ENCODE results near the gene ITLN2. TPM values are rescaled to one million over a fixed set of nuclear protein-coding genes. Genes with fewer than 3 reads are reported as not detected.

Gene ITLN2
- total and polyA plus RNA-seq, 2 donors (not counting 3 experiments of a cell fraction or from before 2014, with no cell fraction given): 0.46 TPM; not detected in 1

DNA sequence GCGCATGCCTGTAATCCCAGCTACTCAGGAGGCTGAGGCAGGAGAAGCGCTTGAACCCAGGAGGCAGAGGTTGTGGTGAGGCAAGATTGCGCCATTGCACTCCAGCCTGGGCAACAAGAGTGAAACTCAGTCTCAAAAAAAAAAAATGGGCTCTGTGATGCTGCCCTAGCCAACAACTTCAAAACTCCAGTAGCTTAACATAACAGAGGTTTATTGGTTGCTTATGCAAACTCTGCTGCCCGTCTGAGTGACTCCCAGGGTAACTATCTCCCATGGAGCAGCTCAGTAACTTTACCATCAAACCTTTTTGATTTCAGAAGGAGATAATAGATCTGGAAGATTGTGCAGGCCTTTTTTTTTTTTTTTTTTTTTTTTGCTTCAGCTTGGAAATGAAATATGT, 18.9 kb upstream of the ITLN2 start:
- H3K79me2 ChIP-seq (ENCODE audit: control insufficient read depth, insufficient read depth, low read length): no peaks in the 10 kb centered on the region
- H3K4me2 ChIP-seq (ENCODE audit: insufficient read depth, low read length): no peak overlapping the region
- no peaks in the 10 kb centered on the region for H3K36me3 ChIP-seq (ENCODE audit: control insufficient read depth in 2 of 2, extremely low read depth in 1 of 2, insufficient read depth in 2 of 2, low read length in 2 of 2)
- no peak overlapping the region for H2AFZ ChIP-seq (ENCODE audit: low read depth, low read length)
- FAIRE-seq (no peak), DNase-seq (ENCODE audit: low read depth, low spot score) (no peak)
- no peaks in the 10 kb centered on the region for H3K9me3 ChIP-seq (replicated peaks; ENCODE audit: control insufficient read depth, insufficient read depth, low read length)
- no peak overlapping the region for H3K9ac ChIP-seq (replicated peaks; ENCODE audit: extremely low read depth, insufficient read depth, low read length)
- TF ChIP-seq EZH2 (IDR thresholded peaks at IDR 0.05; ENCODE audit: borderline replicate concordance, low read depth, low read length, severe bottlenecking) (no peak), POLR2AphosphoS5 (IDR thresholded peaks at IDR 0.05; ENCODE audit: insufficient read depth, low read depth, low read length) (no peak), POLR2A (IDR thresholded peaks at IDR 0.05; ENCODE audit: low read depth, low read length) (no peak), FOS (IDR thresholded peaks at IDR 0.05; ENCODE audit: borderline replicate concordance, insufficient read depth, low read length) (no peak), MYC (IDR thresholded peaks at IDR 0.05; ENCODE audit: low read depth, low read length) (no peak), JUN (IDR thresholded peaks at IDR 0.05; ENCODE audit: borderline replicate concordance, insufficient read depth, insufficient read length, low read depth) (no peak), GATA2 (IDR thresholded peaks at IDR 0.05; ENCODE audit: insufficient read depth, insufficient read length, low read depth, low read length) (no peak)
- TF ChIP-seq, protein P1, sequence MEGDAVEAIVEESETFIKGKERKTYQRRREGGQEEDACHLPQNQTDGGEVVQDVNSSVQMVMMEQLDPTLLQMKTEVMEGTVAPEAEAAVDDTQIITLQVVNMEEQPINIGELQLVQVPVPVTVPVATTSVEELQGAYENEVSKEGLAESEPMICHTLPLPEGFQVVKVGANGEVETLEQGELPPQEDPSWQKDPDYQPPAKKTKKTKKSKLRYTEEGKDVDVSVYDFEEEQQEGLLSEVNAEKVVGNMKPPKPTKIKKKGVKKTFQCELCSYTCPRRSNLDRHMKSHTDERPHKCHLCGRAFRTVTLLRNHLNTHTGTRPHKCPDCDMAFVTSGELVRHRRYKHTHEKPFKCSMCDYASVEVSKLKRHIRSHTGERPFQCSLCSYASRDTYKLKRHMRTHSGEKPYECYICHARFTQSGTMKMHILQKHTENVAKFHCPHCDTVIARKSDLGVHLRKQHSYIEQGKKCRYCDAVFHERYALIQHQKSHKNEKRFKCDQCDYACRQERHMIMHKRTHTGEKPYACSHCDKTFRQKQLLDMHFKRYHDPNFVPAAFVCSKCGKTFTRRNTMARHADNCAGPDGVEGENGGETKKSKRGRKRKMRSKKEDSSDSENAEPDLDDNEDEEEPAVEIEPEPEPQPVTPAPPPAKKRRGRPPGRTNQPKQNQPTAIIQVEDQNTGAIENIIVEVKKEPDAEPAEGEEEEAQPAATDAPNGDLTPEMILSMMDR (IDR thresholded peaks at IDR 0.05; ENCODE audit: extremely low read depth in 1 of 2, insufficient read depth in 1 of 2, low read depth in 1 of 2, low read length in 2 of 2): no peak
- TF ChIP-seq, protein P2, sequence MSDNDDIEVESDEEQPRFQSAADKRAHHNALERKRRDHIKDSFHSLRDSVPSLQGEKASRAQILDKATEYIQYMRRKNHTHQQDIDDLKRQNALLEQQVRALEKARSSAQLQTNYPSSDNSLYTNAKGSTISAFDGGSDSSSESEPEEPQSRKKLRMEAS (IDR thresholded peaks at IDR 0.05; ENCODE audit: insufficient read depth, insufficient read length): no peak
- no peaks in the 10 kb centered on the region for H3K9me1 ChIP-seq (replicated peaks; ENCODE audit: control insufficient read depth, extremely low read depth, insufficient read depth, low read length)
- ChIA-PET POLR2A (no interaction called here), CTCF (interaction anchor here (0.6 to 1.4 kb wide), 5 partner anchors 17 to 865 kb away, joined by 3 to 7 read pairs (median 4); no protein-coding TSS in a partner anchor)
- intact Hi-C loops (cut with micrococcal nuclease): no loop called here
- BruUV-seq (replicated peaks): no TSS peak
- no peak overlapping the region for H3K4me3 ChIP-seq (replicated peaks in 1 of 3; ENCODE audit: insufficient read depth in 1 of 3, low read depth in 1 of 3, low read length in 3 of 3)
- H4K20me1 ChIP-seq (replicated peaks; ENCODE audit: control insufficient read depth, extremely low read depth, insufficient read depth, low read length): no peaks in the 10 kb centered on the region
- no peaks in the 10 kb centered on the region for H3K4me1 ChIP-seq (ENCODE audit: control insufficient read depth, extremely low read depth, insufficient read depth, low read length)
- dilution Hi-C loops (cut with MboI; ENCODE audit: extremely low pct_ligation_motif_present, low sequenced_read_pairs): no loop called here
- H3K27me3 ChIP-seq (ENCODE audit: control insufficient read depth in 2 of 2, insufficient read depth in 2 of 2, low read length in 2 of 2): peaks cover 5 to 6% of the 10 kb centered on the region in 2 experiments
- H3K27ac ChIP-seq (ENCODE audit: insufficient read depth, low read depth, low read length): no peak overlapping the region
